Thyroid gland (tissue), 4 donors: ENCODE results near the gene A2M.

Experiments used
- POLR2A ChIP-seq, 2 donors: fragments of 450-650 bp; IDR thresholded peaks; one replicate each; pipeline ENCODE4 v1.6.1; 2017; ENCODE audit warnings: antibody characterized with exemption in 2 of 2, mild to moderate bottlenecking in 2 of 2, moderate library complexity in 1 of 2
- TF ChIP-seq, protein P1 (sequence below), 6 experiments: fragments of 200-600 bp in 3 of 6; fragments of 450-650 bp in 3 of 6; sonication (generic) in 3 of 6; IDR thresholded peaks; one replicate each; pipeline ENCODE4 v1.5.1; 2016 to 2019; ENCODE audit warnings: antibody characterized with exemption in 6 of 6, mild to moderate bottlenecking in 2 of 6, inconsistent platforms in 1 of 6, moderate library complexity in 1 of 6

GRCh38 chr12:9068600-9068999 lies 47.1 kb downstream of the A2M start:
- TF ChIP-seq, protein P1, sequence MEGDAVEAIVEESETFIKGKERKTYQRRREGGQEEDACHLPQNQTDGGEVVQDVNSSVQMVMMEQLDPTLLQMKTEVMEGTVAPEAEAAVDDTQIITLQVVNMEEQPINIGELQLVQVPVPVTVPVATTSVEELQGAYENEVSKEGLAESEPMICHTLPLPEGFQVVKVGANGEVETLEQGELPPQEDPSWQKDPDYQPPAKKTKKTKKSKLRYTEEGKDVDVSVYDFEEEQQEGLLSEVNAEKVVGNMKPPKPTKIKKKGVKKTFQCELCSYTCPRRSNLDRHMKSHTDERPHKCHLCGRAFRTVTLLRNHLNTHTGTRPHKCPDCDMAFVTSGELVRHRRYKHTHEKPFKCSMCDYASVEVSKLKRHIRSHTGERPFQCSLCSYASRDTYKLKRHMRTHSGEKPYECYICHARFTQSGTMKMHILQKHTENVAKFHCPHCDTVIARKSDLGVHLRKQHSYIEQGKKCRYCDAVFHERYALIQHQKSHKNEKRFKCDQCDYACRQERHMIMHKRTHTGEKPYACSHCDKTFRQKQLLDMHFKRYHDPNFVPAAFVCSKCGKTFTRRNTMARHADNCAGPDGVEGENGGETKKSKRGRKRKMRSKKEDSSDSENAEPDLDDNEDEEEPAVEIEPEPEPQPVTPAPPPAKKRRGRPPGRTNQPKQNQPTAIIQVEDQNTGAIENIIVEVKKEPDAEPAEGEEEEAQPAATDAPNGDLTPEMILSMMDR (IDR thresholded peaks at IDR 0.05): no peak
- TF ChIP-seq POLR2A (IDR thresholded peaks at IDR 0.05): no peak
